ENCODE data around the gene ZNF366. TPM values are rescaled to one million over a fixed set of nuclear protein-coding genes. Genes with fewer than 3 reads are reported as not detected.

The ZNF366 gene
- total RNA-seq, 1 donor from 2014 or later = not detected

DNA sequence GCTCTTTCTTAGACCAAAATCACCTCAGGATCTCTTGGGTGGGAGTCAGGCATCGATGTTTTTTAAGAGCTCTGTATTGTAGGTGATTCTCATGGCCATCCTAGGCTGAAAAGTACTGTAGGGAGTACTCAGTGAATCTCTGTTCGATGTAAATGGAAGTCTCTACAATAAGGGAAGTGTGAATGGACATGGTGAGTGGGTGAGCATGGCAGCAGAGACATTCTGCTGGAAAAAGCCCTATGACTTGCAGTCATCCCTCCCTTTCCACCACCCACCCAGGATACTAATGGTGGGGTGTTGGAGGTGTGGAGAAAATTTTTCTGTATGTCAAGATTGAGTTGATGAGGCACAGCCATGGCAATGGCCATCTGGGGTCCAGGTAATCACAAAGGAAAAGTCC lies 30.9 kb downstream of the ZNF366 start:
- TF ChIP-seq, protein P1, sequence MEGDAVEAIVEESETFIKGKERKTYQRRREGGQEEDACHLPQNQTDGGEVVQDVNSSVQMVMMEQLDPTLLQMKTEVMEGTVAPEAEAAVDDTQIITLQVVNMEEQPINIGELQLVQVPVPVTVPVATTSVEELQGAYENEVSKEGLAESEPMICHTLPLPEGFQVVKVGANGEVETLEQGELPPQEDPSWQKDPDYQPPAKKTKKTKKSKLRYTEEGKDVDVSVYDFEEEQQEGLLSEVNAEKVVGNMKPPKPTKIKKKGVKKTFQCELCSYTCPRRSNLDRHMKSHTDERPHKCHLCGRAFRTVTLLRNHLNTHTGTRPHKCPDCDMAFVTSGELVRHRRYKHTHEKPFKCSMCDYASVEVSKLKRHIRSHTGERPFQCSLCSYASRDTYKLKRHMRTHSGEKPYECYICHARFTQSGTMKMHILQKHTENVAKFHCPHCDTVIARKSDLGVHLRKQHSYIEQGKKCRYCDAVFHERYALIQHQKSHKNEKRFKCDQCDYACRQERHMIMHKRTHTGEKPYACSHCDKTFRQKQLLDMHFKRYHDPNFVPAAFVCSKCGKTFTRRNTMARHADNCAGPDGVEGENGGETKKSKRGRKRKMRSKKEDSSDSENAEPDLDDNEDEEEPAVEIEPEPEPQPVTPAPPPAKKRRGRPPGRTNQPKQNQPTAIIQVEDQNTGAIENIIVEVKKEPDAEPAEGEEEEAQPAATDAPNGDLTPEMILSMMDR (IDR thresholded peaks at IDR 0.05) = no peak
- Mint-ChIP-seq H3K9me3 (ENCODE audit: low read depth) (no peaks in the 10 kb centered on the region), H3K4me1 (ENCODE audit: low read depth) (peaks cover 60% of the 10 kb centered on the region), H3K4me3 (ENCODE audit: unreplicated experiment) (no peak overlapping the region), H3K36me3 (ENCODE audit: low read depth) (no peaks in the 10 kb centered on the region), H3K27me3 (ENCODE audit: low read depth) (no peaks in the 10 kb centered on the region), H3K27ac (ENCODE audit: unreplicated experiment) (no peak overlapping the region)
- DNase-seq (ENCODE audit: low spot score) = no peak

DNA sequence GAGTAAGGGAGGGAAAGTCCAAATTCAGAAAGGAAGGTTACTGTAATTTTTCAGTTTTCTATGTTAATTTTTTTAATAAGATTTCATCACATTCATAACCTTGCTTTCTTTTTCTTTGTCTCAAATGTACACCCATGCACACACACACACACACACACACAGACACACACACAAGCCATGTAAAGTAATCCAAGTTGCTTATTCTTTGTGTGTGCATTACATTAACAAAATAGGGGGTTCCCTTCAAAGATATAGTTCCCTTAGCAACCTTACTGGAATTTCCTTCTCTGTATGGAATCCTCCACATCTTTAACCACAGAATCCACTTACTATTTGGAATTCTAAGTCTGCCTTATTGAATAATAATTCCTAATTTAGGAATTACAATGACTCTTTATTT lies 32.7 kb downstream of the ZNF366 start:
- TF ChIP-seq, protein P1 (IDR thresholded peaks at IDR 0.05) = no peak
- DNase-seq (ENCODE audit: low spot score) = no peak
- Mint-ChIP-seq H3K4me3 (ENCODE audit: unreplicated experiment) (no peak overlapping the region), H3K27ac (ENCODE audit: unreplicated experiment) (no peak overlapping the region), H3K36me3 (ENCODE audit: low read depth) (no peaks in the 10 kb centered on the region), H3K27me3 (ENCODE audit: low read depth) (no peaks in the 10 kb centered on the region), H3K4me1 (ENCODE audit: low read depth) (peaks cover 69% of the 10 kb centered on the region), H3K9me3 (ENCODE audit: low read depth) (peaks cover 3% of the 10 kb centered on the region)

DNA sequence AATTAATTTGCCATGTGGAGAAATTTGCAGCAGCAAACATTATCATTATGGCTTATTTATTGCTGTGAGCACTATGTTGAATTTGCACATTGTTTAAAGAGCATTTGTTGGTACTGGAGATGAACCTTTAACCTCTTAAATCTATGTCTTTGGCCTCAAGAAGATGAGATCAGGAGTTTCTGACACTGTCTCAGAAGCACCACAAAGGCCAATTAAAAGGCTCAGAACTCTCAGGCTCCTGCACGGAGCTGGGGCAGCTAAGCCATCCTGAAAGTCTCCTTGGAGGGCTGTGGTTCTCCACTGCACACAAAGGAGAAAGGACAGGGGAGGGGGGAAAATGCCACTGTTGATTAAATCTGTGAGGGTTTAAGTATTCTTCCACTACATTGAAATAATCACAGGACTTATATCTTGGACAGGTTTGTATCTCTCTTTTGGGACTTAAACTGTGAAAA lies 33.1 kb downstream of the ZNF366 start:
- Mint-ChIP-seq H3K27ac (ENCODE audit: unreplicated experiment) (no peak overlapping the region), H3K4me3 (ENCODE audit: unreplicated experiment) (no peak overlapping the region), H3K36me3 (ENCODE audit: low read depth) (no peaks in the 10 kb centered on the region), H3K4me1 (ENCODE audit: low read depth) (peaks cover 69% of the 10 kb centered on the region), H3K9me3 (ENCODE audit: low read depth) (peaks cover 3% of the 10 kb centered on the region), H3K27me3 (ENCODE audit: low read depth) (no peaks in the 10 kb centered on the region)
- TF ChIP-seq, protein P1 (IDR thresholded peaks at IDR 0.05) = no peak
- no peak for DNase-seq (ENCODE audit: low spot score)

DNA sequence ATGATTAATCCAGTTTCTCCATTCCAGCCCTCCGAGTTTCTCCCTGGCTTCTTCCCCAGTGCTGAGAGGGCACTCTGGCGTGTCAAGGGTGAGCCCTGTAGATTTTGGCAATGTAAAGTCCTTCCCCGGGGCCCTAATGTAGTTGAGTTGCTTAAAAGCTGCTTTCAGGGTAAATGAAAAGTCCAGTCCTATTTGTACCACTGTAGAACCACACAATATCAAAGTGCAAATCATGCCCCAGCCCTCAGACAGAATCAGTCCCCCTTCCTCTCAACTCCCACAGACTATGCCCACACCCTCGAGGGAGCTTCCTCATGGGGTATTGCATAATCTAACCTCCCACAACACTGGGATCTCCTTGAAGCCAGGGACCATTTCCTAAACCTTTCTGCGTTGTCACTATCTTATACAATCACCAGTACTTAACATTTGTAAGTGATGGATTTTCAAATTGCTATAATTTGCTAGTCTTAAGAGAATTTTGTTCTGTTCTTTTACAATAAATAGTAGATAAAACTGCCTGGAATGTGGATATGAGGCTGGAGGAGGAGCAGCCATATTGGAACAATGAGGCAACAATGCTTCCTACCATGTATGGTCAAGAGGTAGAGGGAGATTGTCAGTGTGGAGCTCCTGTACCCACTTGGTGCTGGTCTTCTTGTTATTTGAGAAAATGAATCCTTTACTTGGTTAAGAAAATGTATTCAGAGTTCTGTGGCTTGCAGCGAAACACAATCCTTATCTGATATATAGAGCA lies 34.4 kb downstream of the ZNF366 start:
- peaks cover 69% of the 10 kb centered on the region for H3K4me1 Mint-ChIP-seq (ENCODE audit: low read depth)
- H3K27ac Mint-ChIP-seq (ENCODE audit: unreplicated experiment) = no peak overlapping the region
- no peak for DNase-seq (ENCODE audit: low spot score)
- H3K27me3 Mint-ChIP-seq (ENCODE audit: low read depth) = no peaks in the 10 kb centered on the region
- H3K4me3 Mint-ChIP-seq (ENCODE audit: unreplicated experiment) = no peak overlapping the region
- TF ChIP-seq, protein P1 (IDR thresholded peaks at IDR 0.05) = no peak
- H3K9me3 Mint-ChIP-seq (ENCODE audit: low read depth) = peaks cover 3% of the 10 kb centered on the region
- no peaks in the 10 kb centered on the region for H3K36me3 Mint-ChIP-seq (ENCODE audit: low read depth)

DNA sequence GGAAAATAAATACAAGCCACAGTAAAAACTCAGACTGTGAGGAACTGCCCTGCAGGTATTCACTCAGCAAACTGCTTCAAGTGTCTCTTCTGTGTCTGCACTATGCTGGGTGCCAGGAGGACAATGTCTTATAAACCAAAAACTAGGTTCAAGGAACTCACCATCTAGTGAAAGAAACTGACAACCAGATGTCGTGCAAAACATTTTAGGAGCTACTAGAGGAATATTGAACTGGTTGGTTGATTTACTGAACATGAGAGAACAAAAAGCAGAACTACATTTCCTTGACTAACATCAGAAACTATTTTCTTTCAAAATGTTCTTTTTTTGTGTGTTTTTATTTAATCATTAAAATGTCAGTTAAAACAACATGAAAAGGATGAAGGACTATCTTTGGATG lies 35.2 kb downstream of the ZNF366 start:
- Mint-ChIP-seq H3K4me1 (ENCODE audit: low read depth) (peaks cover 71% of the 10 kb centered on the region), H3K4me3 (ENCODE audit: unreplicated experiment) (no peak overlapping the region), H3K36me3 (ENCODE audit: low read depth) (no peaks in the 10 kb centered on the region), H3K9me3 (ENCODE audit: low read depth) (peaks cover 3% of the 10 kb centered on the region), H3K27ac (ENCODE audit: unreplicated experiment) (no peak overlapping the region), H3K27me3 (ENCODE audit: low read depth) (no peaks in the 10 kb centered on the region)
- TF ChIP-seq, protein P1 (IDR thresholded peaks at IDR 0.05) = no peak
- no peak for DNase-seq (ENCODE audit: low spot score)
